GM19452 (cell line): ENCODE measurements around the gene OR56B1.

ENCODE experiments used
- ATAC-seq: cut with Tn5 transposase; IDR thresholded peaks from one replicate; pipeline ENCODE4 v1.9.1; 2021; ENCODE audit not compliant: unreplicated experiment

The OR56B1 gene

DNA sequence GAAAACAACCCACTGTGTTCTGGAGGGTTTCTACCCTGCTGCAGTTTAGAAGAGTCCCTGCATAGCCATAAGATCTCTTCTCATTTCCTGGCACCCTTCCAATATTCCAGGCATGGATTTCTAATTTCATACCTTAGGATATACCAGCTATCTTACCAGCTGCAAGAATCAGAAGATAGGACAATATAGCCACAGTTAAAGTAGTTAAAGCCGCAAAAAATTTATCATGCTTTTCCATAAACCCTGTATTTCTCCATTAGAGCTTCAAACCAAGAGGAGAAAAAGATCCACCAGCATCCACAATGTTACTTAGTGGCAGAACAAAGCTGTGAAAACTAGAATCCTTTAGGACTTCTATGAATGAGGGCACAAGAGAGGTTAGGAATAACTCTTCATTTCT, 8.6 kb upstream of the OR56B1 start:
- ATAC-seq, result no peak

DNA sequence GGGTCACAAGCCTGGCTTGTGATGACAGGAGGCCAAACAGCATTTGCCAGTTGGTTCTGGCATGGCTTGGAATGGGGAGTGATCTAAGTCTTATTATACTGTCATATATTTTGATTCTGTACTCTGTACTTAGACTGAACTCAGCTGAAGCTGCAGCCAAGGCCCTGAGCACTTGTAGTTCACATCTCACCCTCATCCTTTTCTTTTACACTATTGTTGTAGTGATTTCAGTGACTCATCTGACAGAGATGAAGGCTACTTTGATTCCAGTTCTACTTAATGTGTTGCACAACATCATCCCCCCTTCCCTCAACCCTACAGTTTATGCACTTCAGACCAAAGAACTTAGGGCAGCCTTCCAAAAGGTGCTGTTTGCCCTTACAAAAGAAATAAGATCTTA, 843 bp downstream of the OR56B1 start:
- no peak for ATAC-seq

DNA sequence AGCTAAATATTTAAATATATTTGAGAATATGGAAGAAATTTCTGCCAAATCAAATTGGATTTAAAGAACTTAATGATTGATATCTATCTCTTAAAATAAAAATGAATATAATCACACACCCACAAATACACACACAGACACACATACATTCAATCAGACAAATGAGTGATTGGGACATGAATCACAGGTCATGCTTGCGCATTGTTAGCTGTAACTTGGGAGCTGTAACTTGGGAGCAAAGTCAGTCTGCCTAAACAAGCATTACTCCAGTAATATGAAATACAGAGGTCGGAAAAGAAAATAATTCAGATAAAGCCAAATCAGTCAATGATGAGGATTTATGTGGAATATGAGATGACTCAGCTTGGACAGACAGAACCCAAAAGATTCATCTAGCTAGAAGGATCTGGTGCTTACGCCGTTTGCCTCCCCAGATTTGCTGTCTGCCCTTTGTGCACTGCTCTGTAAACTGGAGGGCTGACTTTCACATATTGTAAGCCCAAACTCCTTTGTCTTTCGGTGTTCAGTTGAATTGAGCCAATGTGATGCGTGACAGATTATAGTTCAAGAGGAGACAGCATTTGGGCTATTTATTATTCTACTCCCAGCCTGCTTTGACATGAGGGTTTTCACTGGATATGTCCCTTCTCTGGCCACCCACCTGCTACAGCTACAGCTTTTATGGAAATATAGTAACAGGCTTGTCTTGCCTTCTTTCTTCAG, 1.6 kb downstream of the OR56B1 start:
- no peak for ATAC-seq

DNA sequence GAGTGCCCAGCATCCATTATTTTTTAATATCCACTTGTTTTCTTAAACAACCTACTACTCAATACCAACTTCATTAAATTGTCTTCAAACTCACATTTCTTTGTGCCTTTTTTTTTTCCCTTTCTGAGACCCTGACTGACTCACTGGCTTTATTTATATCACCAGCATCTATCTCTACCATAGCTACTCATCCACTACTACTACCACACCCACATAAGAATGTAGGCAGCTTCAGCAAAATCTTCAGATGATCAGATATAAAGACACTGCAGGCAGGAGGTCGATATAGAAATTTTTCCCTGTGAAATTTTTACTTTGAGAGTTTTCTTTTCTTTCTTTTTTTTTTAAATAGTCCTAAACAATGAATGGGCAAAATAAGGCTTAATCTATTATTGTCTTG, 2.2 kb downstream of the OR56B1 start:
- no peak for ATAC-seq

DNA sequence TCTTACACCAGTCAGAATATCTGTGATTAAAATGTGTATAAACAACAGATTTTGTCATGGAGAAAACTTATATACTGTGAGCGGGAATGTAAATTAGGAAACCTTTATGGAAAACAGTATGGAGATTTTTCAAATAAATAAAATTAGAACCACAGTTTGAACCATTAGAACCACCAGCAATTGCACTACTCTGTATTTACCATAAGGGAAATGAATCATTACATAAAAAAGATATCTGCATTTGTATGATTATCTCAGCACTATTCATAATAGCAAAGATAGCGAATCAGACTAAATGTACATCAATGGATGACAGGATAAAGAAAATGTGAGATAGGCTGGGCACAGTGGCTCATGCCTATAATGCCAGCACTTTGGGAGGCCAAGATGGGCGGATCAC, 10.4 kb downstream of the OR56B1 start:
- no peak for ATAC-seq

DNA sequence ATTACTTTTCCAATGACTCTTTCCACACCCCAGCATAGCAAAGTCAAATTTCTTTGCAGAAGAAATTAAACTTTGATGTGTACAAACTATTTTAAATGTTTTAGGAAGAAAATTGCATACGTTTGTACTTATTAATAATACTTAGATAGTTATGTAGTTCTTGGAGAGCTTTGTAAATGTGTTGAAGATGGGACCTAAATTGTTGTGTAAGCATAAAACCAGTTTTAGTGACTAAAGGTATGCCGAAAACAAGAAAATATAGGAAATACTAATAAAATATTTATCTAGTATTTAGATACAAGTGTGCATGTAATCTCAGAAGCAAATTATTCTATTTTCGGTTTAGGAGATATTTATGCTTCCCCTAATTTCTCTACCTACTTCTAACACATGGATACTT, 13.6 kb downstream of the OR56B1 start:
- no peak for ATAC-seq

DNA sequence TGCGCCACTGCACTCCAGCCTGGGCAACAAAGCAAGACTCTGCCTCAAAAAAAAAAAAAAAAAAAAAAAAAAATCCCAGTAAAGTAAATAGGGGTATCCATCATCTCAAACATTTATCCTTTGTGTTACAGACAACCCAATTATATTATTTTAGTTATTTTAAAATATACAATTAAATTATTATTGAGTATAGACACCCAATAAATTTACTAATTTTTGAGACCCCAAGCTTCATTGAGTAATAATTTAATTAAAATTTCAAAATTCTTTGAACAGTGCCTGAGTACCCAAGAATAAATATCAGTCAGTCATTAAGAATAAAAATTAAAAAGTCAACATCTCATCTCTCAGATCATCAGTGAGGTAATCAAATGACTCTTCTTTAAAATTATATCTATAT, 17.7 kb downstream of the OR56B1 start, which contains the start of gene OR52N4:
OR52N4 (plus strand) TSS at position 301 of the 400 bp plus-strand sequence. CDS start 498 bp downstream, outside the sequence.
- ATAC-seq, result no peak

DNA sequence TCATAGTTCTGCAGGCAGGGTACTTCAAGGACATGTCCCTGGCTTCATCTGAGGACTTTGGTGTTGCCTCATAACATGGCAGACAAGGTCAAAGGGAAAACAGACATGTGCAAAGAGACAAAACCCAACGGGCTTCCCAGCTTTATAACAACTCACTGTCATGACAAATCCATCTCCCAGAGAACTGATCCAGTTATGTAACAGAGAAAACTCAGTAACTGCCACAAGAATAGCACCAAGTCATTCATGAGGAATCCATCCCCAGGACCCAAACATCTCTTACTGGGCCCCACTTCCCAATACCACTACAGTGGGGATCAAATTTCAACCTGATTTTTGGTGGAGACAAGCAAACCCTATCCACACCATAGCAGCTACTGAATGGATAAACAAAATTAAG, 30.8 kb downstream of the OR56B1 start:
- no peak for ATAC-seq

DNA sequence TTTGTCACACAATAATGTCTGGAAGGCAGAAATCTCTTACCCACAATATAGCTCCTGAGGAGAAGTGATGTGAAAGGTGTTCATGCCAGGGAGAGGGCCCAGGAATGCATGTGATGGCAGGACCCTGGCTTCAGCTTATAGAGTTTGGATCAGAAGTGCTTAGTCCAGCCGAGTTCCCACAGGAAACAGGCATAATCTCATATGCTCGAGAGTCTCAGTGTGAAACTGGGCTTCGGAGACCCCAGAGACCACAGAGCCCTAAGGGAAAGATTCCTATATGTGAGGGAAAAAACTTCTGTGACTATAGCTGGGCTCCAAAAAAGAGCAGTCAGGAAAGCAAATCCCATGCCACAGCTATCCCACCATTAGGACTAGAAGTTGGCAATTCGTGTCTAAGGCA, 47.0 kb downstream of the OR56B1 start, which contains the start of gene OR52N5:
OR52N5 (minus strand) TSS at position 101 of the 400 bp plus-strand sequence. CDS start 4,721 bp downstream, outside the sequence.
- ATAC-seq, result no peak
